Measurements from ENCODE around the gene PNPLA5.

The PNPLA5 gene

GRCh38 chr22:43881091-43882061 is 10.4 kb downstream of the PNPLA5 start:
- H2BK15ac ChIP-seq (ENCODE audit: low read length) = no peak overlapping the region
- DNase-seq (ENCODE audit: low spot score) = no peak
- no peak overlapping the region for H3K9ac ChIP-seq (ENCODE audit: low read depth, low read length, poor library complexity)
- no peak overlapping the region for H3K4ac ChIP-seq (ENCODE audit: low read length)
- no peak overlapping the region for H3K4me2 ChIP-seq (ENCODE audit: insufficient read depth, low read length, poor library complexity, severe bottlenecking)
- H2BK5ac ChIP-seq (ENCODE audit: low read length) = peak overlapping the region; percentile 48
- no peak overlapping the region for H2AFZ ChIP-seq (ENCODE audit: low read length)
- no peak overlapping the region for H3K4me3 ChIP-seq (ENCODE audit: low read length in 2 of 2)
- peaks cover 5% of the 10 kb centered on the region for H3K79me1 ChIP-seq (ENCODE audit: low read depth, low read length)
- H2BK120ac ChIP-seq (ENCODE audit: low read depth, low read length) = no peak overlapping the region
- H3K36me3 ChIP-seq (replicated peaks in 1 of 2; ENCODE audit: control insufficient read depth in 2 of 2, insufficient read depth in 2 of 2, low read length in 2 of 2) = no peaks in the 10 kb centered on the region
- H4K8ac ChIP-seq (ENCODE audit: low read depth, low read length) = no peak overlapping the region
- peak overlapping the region; percentile 67 for H2BK12ac ChIP-seq (ENCODE audit: low read length)
- peak overlapping the region; percentile 14 for H3K14ac ChIP-seq (ENCODE audit: low read length)
- no peak overlapping the region for H3K18ac ChIP-seq (ENCODE audit: low read length)
- H3K4me1 ChIP-seq (ENCODE audit: control insufficient read depth in 2 of 2, insufficient read depth in 1 of 2, low read depth in 1 of 2, low read length in 2 of 2) = peaks cover 0 to 6% of the 10 kb centered on the region in 2 donors
- H3K9me3 ChIP-seq (replicated peaks in 1 of 2; ENCODE audit: control insufficient read depth in 2 of 2, insufficient read depth in 1 of 2, low read depth in 1 of 2, low read length in 2 of 2) = no peaks in the 10 kb centered on the region
- H2AK5ac ChIP-seq (ENCODE audit: low read depth, low read length) = peak overlapping the region; percentile 49
- peak overlapping the region; percentile 89 for H3K23ac ChIP-seq (ENCODE audit: low read depth, low read length, poor library complexity)
- H4K91ac ChIP-seq (ENCODE audit: low read depth, low read length, poor library complexity) = no peak overlapping the region
- WGBS, 2 donors (ENCODE audit: extremely low coverage in 2 of 2, insufficient read length in 2 of 2, insufficient replicate concordance in 1 of 2) = no CpG with 5 or more reads among the region's 19 CpGs
- peaks cover 0 to 24% (median 0%) of the 10 kb centered on the region in 3 experiments for H3K27me3 ChIP-seq (ENCODE audit: control insufficient read depth in 3 of 3, insufficient read depth in 3 of 3, low read depth in 1 of 3, low read length in 3 of 3)
- no peak overlapping the region for H3K27ac ChIP-seq (replicated peaks; ENCODE audit: low read length)

DNA sequence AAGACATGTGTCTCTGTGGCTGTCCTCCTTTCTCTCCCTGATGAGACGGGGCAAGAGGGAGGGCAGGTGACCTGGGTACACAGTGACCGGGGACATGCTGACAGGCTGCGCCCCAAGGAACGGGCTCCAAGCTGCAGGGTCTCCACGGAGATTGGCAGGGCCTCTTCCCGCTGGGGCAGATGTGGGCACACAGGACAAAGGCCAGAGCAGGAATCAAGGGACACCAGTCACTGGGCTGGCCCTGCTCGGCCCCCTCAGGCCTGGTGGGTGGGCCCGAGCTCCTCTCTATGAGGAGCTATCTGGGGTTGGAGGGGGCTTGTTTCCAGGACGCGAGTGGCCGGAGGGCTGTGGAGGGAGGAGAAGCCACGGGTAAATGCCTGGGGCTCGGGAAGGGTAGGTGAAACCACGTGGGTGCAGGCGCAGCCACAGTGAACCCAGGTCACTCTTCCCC is 11.2 kb downstream of the PNPLA5 start:
- H4K91ac ChIP-seq (ENCODE audit: low read depth, low read length, poor library complexity) = no peak overlapping the region
- no peak for DNase-seq (ENCODE audit: low spot score)
- H2BK12ac ChIP-seq (ENCODE audit: low read length) = no peak overlapping the region
- no peak overlapping the region for H3K4ac ChIP-seq (ENCODE audit: low read length)
- no peak overlapping the region for H3K4me2 ChIP-seq (ENCODE audit: insufficient read depth, low read length, poor library complexity, severe bottlenecking)
- H3K79me1 ChIP-seq (ENCODE audit: low read depth, low read length) = peaks cover 5% of the 10 kb centered on the region
- H3K18ac ChIP-seq (ENCODE audit: low read length) = peak overlapping the region; percentile 59
- H2BK5ac ChIP-seq (ENCODE audit: low read length) = peak overlapping the region; percentile 46
- peak overlapping the region; percentile 49 for H3K14ac ChIP-seq (ENCODE audit: low read length)
- no peaks in the 10 kb centered on the region for H3K9me3 ChIP-seq (replicated peaks in 1 of 2; ENCODE audit: control insufficient read depth in 2 of 2, insufficient read depth in 1 of 2, low read depth in 1 of 2, low read length in 2 of 2)
- H2AK5ac ChIP-seq (ENCODE audit: low read depth, low read length) = peak overlapping the region; percentile 66
- no peak overlapping the region for H4K8ac ChIP-seq (ENCODE audit: low read depth, low read length)
- H2AFZ ChIP-seq (ENCODE audit: low read length) = no peak overlapping the region
- no peaks in the 10 kb centered on the region for H3K36me3 ChIP-seq (replicated peaks in 1 of 2; ENCODE audit: control insufficient read depth in 2 of 2, insufficient read depth in 2 of 2, low read length in 2 of 2)
- no peak overlapping the region for H3K4me3 ChIP-seq (ENCODE audit: low read length in 2 of 2)
- no peak overlapping the region for H2BK15ac ChIP-seq (ENCODE audit: low read length)
- no peak overlapping the region for H2BK120ac ChIP-seq (ENCODE audit: low read depth, low read length)
- no peak overlapping the region for H3K9ac ChIP-seq (ENCODE audit: low read depth, low read length, poor library complexity)
- peaks cover 0 to 22% (median 0%) of the 10 kb centered on the region in 3 experiments for H3K27me3 ChIP-seq (ENCODE audit: control insufficient read depth in 3 of 3, insufficient read depth in 3 of 3, low read depth in 1 of 3, low read length in 3 of 3)
- no peak overlapping the region for H3K27ac ChIP-seq (replicated peaks; ENCODE audit: low read length)
- WGBS, 2 donors (ENCODE audit: extremely low coverage in 2 of 2, insufficient read length in 2 of 2, insufficient replicate concordance in 1 of 2) = no CpG with 5 or more reads among the region's 15 CpGs
- H3K4me1 ChIP-seq (ENCODE audit: control insufficient read depth in 2 of 2, insufficient read depth in 1 of 2, low read depth in 1 of 2, low read length in 2 of 2) = peaks cover 0 to 6% of the 10 kb centered on the region in 2 donors
- no peak overlapping the region for H3K23ac ChIP-seq (ENCODE audit: low read depth, low read length, poor library complexity)

- Histone ChIP-seq H2BK12ac (ENCODE audit: low read length) (no peak overlapping the region), H4K8ac (ENCODE audit: low read depth, low read length) (no peak overlapping the region), H3K23ac (ENCODE audit: low read depth, low read length, poor library complexity) (no peak overlapping the region), H3K27ac (replicated peaks; ENCODE audit: low read length) (no peak overlapping the region), H3K4me2 (ENCODE audit: insufficient read depth, low read length, poor library complexity, severe bottlenecking) (no peak overlapping the region), H2BK5ac (ENCODE audit: low read length) (peak overlapping the region; percentile 46), H3K4ac (ENCODE audit: low read length) (no peak overlapping the region), H3K18ac (ENCODE audit: low read length) (peak overlapping the region; percentile 73), H2BK120ac (ENCODE audit: low read depth, low read length) (no peak overlapping the region), H3K79me1 (ENCODE audit: low read depth, low read length) (peaks cover 3% of the 10 kb centered on the region), H3K9me3 (replicated peaks in 1 of 2; ENCODE audit: control insufficient read depth in 2 of 2, insufficient read depth in 1 of 2, low read depth in 1 of 2, low read length in 2 of 2) (no peaks in the 10 kb centered on the region), H2AK5ac (ENCODE audit: low read depth, low read length) (peak overlapping the region; percentile 66), H3K4me1 (ENCODE audit: control insufficient read depth in 2 of 2, insufficient read depth in 1 of 2, low read depth in 1 of 2, low read length in 2 of 2) (peaks cover 0 to 6% of the 10 kb centered on the region in 2 donors), H3K4me3 (ENCODE audit: low read length in 2 of 2) (peak overlapping the region in 1 of 2 donors; percentile 26), H4K91ac (ENCODE audit: low read depth, low read length, poor library complexity) (no peak overlapping the region), H3K14ac (ENCODE audit: low read length) (peak overlapping the region; percentile 49), H2AFZ (ENCODE audit: low read length) (no peak overlapping the region), H3K9ac (ENCODE audit: low read depth, low read length, poor library complexity) (no peak overlapping the region), H3K27me3 (ENCODE audit: control insufficient read depth in 3 of 3, insufficient read depth in 3 of 3, low read depth in 1 of 3, low read length in 3 of 3) (peaks cover 0 to 25% (median 0%) of the 10 kb centered on the region in 3 experiments), H2BK15ac (ENCODE audit: low read length) (no peak overlapping the region), H3K36me3 (replicated peaks in 1 of 2; ENCODE audit: control insufficient read depth in 2 of 2, insufficient read depth in 2 of 2, low read length in 2 of 2) (no peaks in the 10 kb centered on the region)
- no peak for DNase-seq (ENCODE audit: low spot score)
- no CpG with 5 or more reads among the region's 14 CpGs for WGBS, 2 donors (ENCODE audit: extremely low coverage in 2 of 2, insufficient read length in 2 of 2, insufficient replicate concordance in 1 of 2)
Measured at GRCh38 chr22:43879901-43880540, 11.8 kb downstream of the PNPLA5 start.

All from neuronal stem cell (in vitro differentiated cells).